ENCODE data around the gene RAB7B. TPM values are rescaled to one million over a fixed set of nuclear protein-coding genes. Genes with fewer than 3 reads are reported as not detected.

RAB7B gene
- total RNA-seq, 3 donors from 2014 or later (not counting 1 experiment from before 2014, with no cell fraction given) = 0.19 TPM; not detected in 2

GRCh38 chr1:206021626-206022365 is 18.6 kb upstream of the RAB7B start:
- Histone ChIP-seq H3K36me3 (ENCODE audit: control insufficient read depth, insufficient read depth, low read length) (no peaks in the 10 kb centered on the region), H3K27me3 (ENCODE audit: control insufficient read depth, insufficient read depth, low read length) (no peaks in the 10 kb centered on the region), H3K4me3 (ENCODE audit: low read length) (no peak overlapping the region), H3K9me3 (ENCODE audit: control insufficient read depth, insufficient read depth, low read length) (no peaks in the 10 kb centered on the region), H3K27ac (ENCODE audit: low read length) (no peak overlapping the region), H3K4me1 (ENCODE audit: control insufficient read depth, insufficient read depth, low read length) (no peaks in the 10 kb centered on the region)
- DNase-seq = no peak
- TF ChIP-seq, protein P1, sequence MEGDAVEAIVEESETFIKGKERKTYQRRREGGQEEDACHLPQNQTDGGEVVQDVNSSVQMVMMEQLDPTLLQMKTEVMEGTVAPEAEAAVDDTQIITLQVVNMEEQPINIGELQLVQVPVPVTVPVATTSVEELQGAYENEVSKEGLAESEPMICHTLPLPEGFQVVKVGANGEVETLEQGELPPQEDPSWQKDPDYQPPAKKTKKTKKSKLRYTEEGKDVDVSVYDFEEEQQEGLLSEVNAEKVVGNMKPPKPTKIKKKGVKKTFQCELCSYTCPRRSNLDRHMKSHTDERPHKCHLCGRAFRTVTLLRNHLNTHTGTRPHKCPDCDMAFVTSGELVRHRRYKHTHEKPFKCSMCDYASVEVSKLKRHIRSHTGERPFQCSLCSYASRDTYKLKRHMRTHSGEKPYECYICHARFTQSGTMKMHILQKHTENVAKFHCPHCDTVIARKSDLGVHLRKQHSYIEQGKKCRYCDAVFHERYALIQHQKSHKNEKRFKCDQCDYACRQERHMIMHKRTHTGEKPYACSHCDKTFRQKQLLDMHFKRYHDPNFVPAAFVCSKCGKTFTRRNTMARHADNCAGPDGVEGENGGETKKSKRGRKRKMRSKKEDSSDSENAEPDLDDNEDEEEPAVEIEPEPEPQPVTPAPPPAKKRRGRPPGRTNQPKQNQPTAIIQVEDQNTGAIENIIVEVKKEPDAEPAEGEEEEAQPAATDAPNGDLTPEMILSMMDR (IDR thresholded peaks at IDR 0.05) = no peak
- Mint-ChIP-seq H3K4me1 (no peaks in the 10 kb centered on the region), H3K4me3 (no peak overlapping the region), H3K36me3 (no peaks in the 10 kb centered on the region), H3K9me3 (no peaks in the 10 kb centered on the region), H3K27ac (no peak overlapping the region), H3K27me3 (ENCODE audit: low read depth in 2 of 2) (peaks cover 12 to 16% of the 10 kb centered on the region in 2 donors)
- intact Hi-C loops (cut with micrococcal nuclease) = no loop called here
- ATAC-seq = no peak
- 97% methylated on average over 3 of the region's 4 CpGs for WGBS (ENCODE audit: insufficient coverage)

DNA sequence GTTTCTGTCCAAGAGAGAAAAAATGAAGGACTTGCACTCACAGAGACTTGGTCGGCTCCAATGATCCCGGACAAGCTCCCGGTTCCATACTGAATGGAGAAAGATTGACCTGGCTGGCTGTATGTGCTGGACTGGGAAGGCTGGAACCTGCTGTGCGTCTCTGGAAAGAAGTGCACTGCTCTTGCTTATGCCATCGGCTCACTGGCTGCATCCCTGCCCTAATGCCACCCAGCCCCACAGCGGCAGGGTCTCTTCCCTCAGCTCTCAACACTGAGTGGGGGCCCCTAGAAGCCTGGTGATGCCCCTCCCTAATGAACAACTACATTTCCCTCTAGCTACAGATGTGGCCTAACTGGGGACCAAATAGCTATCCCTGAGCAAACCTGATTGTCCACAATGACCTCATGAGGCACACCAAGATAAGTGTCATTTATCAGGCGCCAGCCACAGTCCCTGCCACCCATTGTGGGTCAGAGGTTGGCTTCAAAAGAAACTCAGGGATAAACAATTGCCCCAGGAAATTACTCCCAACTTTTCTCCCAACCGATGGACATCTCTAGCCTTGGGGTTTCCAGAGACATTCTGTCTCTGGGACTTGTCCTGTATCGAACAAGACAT is 17.9 kb upstream of the RAB7B start:
- DNase-seq = no peak
- no peak for ATAC-seq
- H3K4me1 Mint-ChIP-seq = no peaks in the 10 kb centered on the region
- no peak overlapping the region for H3K4me3 Mint-ChIP-seq
- H3K36me3 Mint-ChIP-seq = no peaks in the 10 kb centered on the region
- Histone ChIP-seq H3K4me1 (ENCODE audit: control insufficient read depth, insufficient read depth, low read length) (no peaks in the 10 kb centered on the region), H3K27me3 (ENCODE audit: control insufficient read depth, insufficient read depth, low read length) (no peaks in the 10 kb centered on the region), H3K36me3 (ENCODE audit: control insufficient read depth, insufficient read depth, low read length) (no peaks in the 10 kb centered on the region), H3K9me3 (ENCODE audit: control insufficient read depth, insufficient read depth, low read length) (no peaks in the 10 kb centered on the region), H3K4me3 (ENCODE audit: low read length) (no peak overlapping the region), H3K27ac (ENCODE audit: low read length) (no peak overlapping the region)
- peaks cover 12 to 16% of the 10 kb centered on the region in 2 donors for H3K27me3 Mint-ChIP-seq (ENCODE audit: low read depth in 2 of 2)
- TF ChIP-seq, protein P1 (IDR thresholded peaks at IDR 0.05) = no peak
- H3K9me3 Mint-ChIP-seq = no peaks in the 10 kb centered on the region
- intact Hi-C loops (cut with micrococcal nuclease) = no loop called here
- H3K27ac Mint-ChIP-seq = no peak overlapping the region
- WGBS (ENCODE audit: insufficient coverage) = 91% methylated on average over 9 of the region's 9 CpGs

DNA sequence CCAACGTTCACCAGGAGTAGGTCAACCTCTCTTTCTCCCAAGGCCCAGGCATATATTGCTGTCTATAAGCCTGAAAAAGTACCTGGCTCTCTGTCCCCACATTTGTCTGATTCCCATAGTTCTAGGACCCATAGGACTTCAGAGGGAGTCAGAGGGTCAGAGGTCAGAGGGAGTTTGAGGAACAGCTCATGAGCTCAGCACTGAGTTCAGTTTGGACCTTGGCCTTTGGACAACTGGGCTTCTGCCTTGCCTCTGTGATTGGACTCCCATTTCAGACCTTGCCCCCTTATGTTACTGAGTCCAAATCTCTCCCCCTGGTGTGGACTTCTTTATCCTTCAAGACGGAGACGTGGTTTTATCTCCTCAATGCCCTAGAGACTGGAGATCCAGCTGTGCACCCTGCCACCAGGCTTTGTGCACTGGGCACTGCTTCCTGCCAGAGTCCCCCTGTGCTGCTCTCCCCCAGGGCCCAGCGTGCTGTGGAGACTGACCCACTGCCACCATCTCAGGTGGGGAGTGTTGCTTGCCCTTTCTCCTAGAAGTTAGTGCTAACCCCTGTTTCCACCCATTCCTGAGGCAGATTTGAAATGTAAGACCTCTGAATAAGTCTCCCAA is 17.3 kb upstream of the RAB7B start:
- intact Hi-C loops (cut with micrococcal nuclease) = no loop called here
- DNase-seq (no peak), ATAC-seq (no peak)
- H3K36me3 Mint-ChIP-seq = no peaks in the 10 kb centered on the region
- Histone ChIP-seq H3K4me3 (ENCODE audit: low read length) (no peak overlapping the region), H3K4me1 (ENCODE audit: control insufficient read depth, insufficient read depth, low read length) (no peaks in the 10 kb centered on the region), H3K36me3 (ENCODE audit: control insufficient read depth, insufficient read depth, low read length) (no peaks in the 10 kb centered on the region), H3K9me3 (ENCODE audit: control insufficient read depth, insufficient read depth, low read length) (no peaks in the 10 kb centered on the region), H3K27ac (ENCODE audit: low read length) (no peak overlapping the region), H3K27me3 (ENCODE audit: control insufficient read depth, insufficient read depth, low read length) (no peaks in the 10 kb centered on the region)
- no peaks in the 10 kb centered on the region for H3K4me1 Mint-ChIP-seq
- 85% methylated on average over 3 of the region's 4 CpGs for WGBS (ENCODE audit: insufficient coverage)
- H3K4me3 Mint-ChIP-seq = no peak overlapping the region
- H3K27ac Mint-ChIP-seq = no peak overlapping the region
- TF ChIP-seq, protein P1 (IDR thresholded peaks at IDR 0.05) = no peak
- H3K27me3 Mint-ChIP-seq (ENCODE audit: low read depth in 2 of 2) = peaks cover 12 to 16% of the 10 kb centered on the region in 2 donors
- no peaks in the 10 kb centered on the region for H3K9me3 Mint-ChIP-seq

All from natural killer cell (primary cell).